Suprapubic skin (tissue), 4 donors: ENCODE data around the gene LTBP4.

Source experiments
- EP300 ChIP-seq: sonication (generic); formaldehyde crosslinking; IDR thresholded peaks from one replicate; pipeline ENCODE4 v1.6.1; 2017; ENCODE audit warnings: antibody characterized with exemption
- POLR2A ChIP-seq, 2 donors: fragments of 450-650 bp; IDR thresholded peaks; one replicate each; pipeline ENCODE4 v1.6.1; 2017; ENCODE audit warnings: antibody characterized with exemption in 2 of 2, mild to moderate bottlenecking in 2 of 2, moderate library complexity in 2 of 2
- POLR2AphosphoS5 ChIP-seq, 3 donors: sonication (generic); formaldehyde crosslinking; IDR thresholded peaks; one replicate each; pipeline ENCODE4 v1.6.1; 2017; ENCODE audit warnings: antibody characterized with exemption in 3 of 3
- TF ChIP-seq, protein P1 (sequence below), 2 donors: fragments of 200-600 bp in 1 of 2; fragments of 450-650 bp in 1 of 2; sonication (generic) in 1 of 2; IDR thresholded peaks; one replicate each; pipeline ENCODE4 v1.5.1; 2016 to 2019; ENCODE audit warnings: antibody characterized with exemption in 2 of 2, mild to moderate bottlenecking in 1 of 2, moderate library complexity in 1 of 2

DNA sequence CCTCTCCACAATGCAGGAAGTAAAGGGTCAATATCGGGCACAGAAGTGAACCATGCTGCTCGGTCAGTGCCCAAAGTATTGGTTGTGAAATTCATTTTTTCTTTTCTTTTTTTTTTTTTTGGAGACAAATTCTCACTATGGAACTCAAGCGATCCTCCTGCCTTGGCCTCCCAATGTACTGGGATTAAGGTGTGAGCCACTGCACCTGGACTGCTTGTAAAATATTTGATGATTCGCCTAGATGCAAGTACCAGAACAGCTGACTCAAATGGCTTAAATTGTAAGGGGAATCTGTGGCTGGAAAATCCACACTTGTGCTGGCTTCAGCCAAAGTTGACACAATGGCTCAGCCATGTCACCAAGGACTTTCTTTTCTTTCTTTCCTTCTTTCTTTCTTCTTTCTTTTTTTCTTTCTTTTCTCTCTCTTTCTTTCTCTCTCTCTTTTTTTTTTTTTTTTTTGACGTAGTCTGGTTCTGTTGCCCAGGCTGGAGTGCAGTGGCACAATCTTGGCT is 45.6 kb downstream of the LTBP4 start:
- TF ChIP-seq EP300 (no peak), POLR2A (IDR thresholded peaks at IDR 0.05) (no peak), POLR2AphosphoS5 (IDR thresholded peaks at IDR 0.05) (no peak)
- TF ChIP-seq, protein P1, sequence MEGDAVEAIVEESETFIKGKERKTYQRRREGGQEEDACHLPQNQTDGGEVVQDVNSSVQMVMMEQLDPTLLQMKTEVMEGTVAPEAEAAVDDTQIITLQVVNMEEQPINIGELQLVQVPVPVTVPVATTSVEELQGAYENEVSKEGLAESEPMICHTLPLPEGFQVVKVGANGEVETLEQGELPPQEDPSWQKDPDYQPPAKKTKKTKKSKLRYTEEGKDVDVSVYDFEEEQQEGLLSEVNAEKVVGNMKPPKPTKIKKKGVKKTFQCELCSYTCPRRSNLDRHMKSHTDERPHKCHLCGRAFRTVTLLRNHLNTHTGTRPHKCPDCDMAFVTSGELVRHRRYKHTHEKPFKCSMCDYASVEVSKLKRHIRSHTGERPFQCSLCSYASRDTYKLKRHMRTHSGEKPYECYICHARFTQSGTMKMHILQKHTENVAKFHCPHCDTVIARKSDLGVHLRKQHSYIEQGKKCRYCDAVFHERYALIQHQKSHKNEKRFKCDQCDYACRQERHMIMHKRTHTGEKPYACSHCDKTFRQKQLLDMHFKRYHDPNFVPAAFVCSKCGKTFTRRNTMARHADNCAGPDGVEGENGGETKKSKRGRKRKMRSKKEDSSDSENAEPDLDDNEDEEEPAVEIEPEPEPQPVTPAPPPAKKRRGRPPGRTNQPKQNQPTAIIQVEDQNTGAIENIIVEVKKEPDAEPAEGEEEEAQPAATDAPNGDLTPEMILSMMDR (IDR thresholded peaks at IDR 0.05): no peak
